D721Med (cell line): ENCODE data around the gene MCU.
"Not testable (repeated sequence)": the region's sequence is repeated elsewhere in the genome, so short reads cannot be mapped to it uniquely, and the experiment has no call there.

ENCODE experiments used
- DNase-seq: peaks from one replicate; pipeline ENCODE4 v3.0.0; 2011; ENCODE audit warnings: low spot score; ENCODE audit not compliant: insufficient read length
- FAIRE-seq: peaks from 2 replicates; lab custom pipeline; 2011; peaks lifted over from hg19 to GRCh38; lab: Jason Lieb, UNC
- TF ChIP-seq, protein P1 (sequence below): IDR thresholded peaks from 2 replicates; pipeline ENCODE4 v1.5.1; 2012; ENCODE audit warnings: mild to moderate bottlenecking, control low read depth; ENCODE audit not compliant: insufficient read depth; ENCODE audit errors: missing control alignments

Gene MCU

GRCh38 chr10:72762042-72762441 is 70.1 kb downstream of the MCU start:
- FAIRE-seq (no peak), DNase-seq (no peak)
- TF ChIP-seq, protein P1, sequence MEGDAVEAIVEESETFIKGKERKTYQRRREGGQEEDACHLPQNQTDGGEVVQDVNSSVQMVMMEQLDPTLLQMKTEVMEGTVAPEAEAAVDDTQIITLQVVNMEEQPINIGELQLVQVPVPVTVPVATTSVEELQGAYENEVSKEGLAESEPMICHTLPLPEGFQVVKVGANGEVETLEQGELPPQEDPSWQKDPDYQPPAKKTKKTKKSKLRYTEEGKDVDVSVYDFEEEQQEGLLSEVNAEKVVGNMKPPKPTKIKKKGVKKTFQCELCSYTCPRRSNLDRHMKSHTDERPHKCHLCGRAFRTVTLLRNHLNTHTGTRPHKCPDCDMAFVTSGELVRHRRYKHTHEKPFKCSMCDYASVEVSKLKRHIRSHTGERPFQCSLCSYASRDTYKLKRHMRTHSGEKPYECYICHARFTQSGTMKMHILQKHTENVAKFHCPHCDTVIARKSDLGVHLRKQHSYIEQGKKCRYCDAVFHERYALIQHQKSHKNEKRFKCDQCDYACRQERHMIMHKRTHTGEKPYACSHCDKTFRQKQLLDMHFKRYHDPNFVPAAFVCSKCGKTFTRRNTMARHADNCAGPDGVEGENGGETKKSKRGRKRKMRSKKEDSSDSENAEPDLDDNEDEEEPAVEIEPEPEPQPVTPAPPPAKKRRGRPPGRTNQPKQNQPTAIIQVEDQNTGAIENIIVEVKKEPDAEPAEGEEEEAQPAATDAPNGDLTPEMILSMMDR: no peak

- TF ChIP-seq, protein P1: no peak
- DNase-seq: no peak
- no peak for FAIRE-seq
Observed at GRCh38 chr10:72763201-72763600, 71.3 kb downstream of the MCU start.

DNA sequence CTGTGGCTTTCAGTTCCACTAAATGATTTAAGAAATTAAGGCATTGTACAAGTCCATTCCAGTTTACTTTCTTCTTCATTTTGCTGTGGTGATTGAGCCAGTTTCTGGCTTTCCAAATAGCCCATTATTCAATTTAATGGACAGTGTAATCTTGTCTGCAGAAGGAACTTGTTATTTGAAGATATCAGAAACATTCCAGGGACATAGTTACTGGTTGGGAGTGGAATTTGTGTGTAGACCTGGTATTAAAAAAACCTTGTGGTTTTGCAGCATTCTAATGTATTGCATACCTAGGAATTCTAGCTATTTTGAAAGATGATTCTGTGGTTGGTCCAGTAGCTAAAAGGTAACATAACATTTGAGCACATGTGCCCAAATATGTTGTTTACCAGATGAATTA is 72.2 kb downstream of the MCU start:
- FAIRE-seq (no peak), DNase-seq (no peak)
- TF ChIP-seq, protein P1: no peak

DNA sequence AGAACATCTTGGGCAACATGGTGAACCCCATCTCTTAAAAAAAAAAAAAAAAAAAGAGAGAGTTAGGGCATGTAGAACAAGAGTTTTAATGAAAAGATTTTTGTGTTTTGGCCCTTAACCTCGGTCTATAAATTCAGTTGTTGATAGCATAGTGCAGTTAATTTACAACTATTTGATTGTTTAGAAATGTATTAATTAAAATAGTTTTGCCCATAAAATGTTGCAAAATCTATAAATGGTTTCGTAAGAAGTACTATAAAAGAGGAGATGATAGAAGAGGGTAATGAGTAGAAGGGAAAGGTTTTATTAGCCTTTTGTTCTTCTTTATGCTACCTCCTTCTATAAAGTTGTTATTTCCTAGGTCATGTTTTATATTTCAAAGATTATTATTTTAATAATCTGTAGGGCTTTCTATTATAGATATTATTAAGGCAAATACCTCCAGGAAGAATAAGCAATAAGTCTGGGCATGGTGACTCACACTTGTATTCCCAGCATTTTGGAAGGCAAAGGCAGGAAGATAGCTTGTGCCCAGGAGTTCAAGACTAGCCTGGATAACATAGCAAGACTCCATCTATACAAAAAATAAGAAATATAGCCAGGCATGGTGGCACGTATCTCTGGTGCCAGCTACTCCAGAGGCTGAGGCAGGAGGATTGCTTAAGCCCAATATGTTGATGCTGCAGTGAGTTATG is 73.3 kb downstream of the MCU start:
- TF ChIP-seq, protein P1: no peak

DNA sequence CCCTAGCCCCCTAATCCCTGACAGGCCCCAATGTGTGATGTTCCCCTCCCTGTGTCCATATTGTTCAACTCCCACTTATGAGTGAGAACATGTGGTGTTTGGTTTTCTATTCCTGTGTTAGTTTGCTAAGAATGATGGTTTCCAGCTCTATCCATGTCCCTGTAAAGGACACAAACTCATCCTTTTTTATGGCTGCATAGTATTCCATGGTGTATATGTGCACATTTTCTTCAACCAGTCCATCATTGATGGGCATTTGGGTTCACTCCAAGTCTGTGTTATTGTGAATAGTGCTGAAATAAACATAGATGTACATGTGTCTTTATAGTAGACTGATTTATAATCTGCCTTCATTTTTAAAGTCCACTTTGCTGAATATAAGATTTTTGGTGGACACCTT is 79.3 kb downstream of the MCU start:
- not testable (repeated sequence) for FAIRE-seq

More for the DNA sequence above, 73.3 kb downstream of the MCU start:
- DNase-seq (no peak), FAIRE-seq (no peak)

DNA sequence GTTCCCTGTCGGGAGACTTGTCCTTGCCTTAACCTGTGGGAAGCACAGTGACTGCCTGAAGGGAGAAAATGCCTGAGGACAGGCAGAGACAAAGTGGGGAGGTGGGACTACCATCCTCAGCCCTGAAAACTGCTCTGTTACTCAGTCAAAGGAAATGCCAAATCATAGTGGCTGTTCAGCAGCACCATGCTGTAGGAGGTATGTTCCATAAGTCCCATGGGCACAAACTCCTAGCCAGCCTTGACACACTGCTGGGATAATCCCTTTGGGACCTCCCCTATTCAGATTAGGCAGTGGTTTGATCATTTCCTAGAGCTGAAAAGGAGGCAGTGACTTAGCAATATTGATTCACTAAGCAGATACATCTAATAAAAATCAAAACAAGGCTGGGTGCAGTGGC is 80.1 kb downstream of the MCU start:
- no peak for DNase-seq
- TF ChIP-seq, protein P1: no peak
- no peak for FAIRE-seq

More for the DNA sequence above, 79.3 kb downstream of the MCU start:
- DNase-seq: not testable (repeated sequence)

DNA sequence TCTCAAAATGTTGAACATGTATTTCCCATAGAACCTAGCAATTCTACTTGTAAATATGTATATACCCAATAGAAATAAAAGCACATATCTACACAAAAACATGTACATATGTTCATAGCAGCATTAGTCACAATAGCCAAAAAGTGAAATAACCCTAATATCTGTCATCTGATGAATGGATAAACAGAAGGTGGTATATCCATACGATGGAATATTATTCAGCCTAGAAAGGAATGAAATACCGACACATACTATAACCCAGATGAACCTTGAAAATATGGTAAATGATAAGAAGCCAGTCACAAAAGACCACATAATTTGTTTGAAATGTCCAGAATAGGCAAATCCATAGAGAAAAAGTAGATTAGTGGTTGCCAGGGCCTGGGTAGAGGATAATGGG is 87.9 kb downstream of the MCU start:
- DNase-seq (no peak), FAIRE-seq (no peak)
- TF ChIP-seq, protein P1: no peak
